Measurements from ENCODE around the gene CEPT1. TPM values are rescaled to one million over a fixed set of nuclear protein-coding genes. Genes with fewer than 3 reads are reported as not detected.

The CEPT1 gene
- total and polyA plus RNA-seq, 12 donors: 6.6 to 19.5 (median 13.1) TPM

DNA sequence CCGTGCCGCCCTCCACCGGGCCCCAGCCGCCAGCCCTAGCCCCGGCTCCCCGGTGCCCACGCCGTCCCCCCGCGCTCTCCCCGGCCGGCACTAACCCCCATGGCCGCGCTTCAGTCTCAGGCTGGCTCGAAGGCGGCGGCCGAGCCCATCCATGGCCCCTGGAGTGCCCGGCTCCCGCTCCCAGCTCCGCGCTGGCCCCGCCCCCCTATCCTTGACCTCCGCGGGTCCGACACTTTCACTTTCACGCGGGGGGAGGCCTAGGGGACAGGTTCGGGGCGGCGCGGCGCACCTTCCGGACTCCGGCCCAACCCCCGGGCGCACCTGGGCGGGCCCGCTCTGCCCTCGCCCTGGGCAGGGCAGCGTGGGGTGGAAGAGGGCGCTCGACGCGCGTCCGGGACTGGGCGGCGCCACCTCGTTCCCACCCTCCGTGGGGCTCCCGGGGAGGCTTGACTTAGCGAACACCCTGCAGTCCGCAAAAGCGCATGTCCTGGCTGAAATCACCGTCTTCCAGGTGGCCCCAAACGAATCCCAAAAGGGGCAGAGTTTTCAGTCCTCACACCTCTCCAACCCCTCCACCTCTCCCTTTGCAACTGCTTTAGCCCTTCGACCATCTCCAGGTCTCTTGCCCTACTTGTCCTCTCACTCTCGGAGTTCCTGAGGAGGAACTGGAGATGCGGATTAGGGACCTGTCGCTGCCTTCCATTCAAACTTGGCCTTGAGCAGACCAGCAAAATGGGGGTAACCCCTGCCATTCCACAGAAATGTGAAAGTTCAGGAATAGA, 64.4 kb downstream of the CEPT1 start:
- peaks cover 9 to 35% (median 18%) of the 10 kb centered on the region in 7 donors for H3K27me3 ChIP-seq
- H3K27ac ChIP-seq: peak overlapping the region in 4 of 10 donors; percentile 44 to 93 (median 59)
- intact Hi-C loops (cut with DNase I): no loop called here
- DNase-seq (peak in 1 of 2 donors; percentile 54), ATAC-seq (peak; percentile 64 to 79 (median 68))
- no peaks in the 10 kb centered on the region for H3K9me3 ChIP-seq
- TF ChIP-seq, protein P1, sequence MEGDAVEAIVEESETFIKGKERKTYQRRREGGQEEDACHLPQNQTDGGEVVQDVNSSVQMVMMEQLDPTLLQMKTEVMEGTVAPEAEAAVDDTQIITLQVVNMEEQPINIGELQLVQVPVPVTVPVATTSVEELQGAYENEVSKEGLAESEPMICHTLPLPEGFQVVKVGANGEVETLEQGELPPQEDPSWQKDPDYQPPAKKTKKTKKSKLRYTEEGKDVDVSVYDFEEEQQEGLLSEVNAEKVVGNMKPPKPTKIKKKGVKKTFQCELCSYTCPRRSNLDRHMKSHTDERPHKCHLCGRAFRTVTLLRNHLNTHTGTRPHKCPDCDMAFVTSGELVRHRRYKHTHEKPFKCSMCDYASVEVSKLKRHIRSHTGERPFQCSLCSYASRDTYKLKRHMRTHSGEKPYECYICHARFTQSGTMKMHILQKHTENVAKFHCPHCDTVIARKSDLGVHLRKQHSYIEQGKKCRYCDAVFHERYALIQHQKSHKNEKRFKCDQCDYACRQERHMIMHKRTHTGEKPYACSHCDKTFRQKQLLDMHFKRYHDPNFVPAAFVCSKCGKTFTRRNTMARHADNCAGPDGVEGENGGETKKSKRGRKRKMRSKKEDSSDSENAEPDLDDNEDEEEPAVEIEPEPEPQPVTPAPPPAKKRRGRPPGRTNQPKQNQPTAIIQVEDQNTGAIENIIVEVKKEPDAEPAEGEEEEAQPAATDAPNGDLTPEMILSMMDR (IDR thresholded peaks at IDR 0.05): no peak
- 5% methylated on average over 55 to 61 of the region's 61 CpGs for WGBS, 2 donors
- peak overlapping the region; percentile 44 to 71 (median 62) for H3K4me3 ChIP-seq
- no peaks in the 10 kb centered on the region for H3K36me3 ChIP-seq
- H3K4me1 ChIP-seq: peaks cover 0 to 72% (median 9%) of the 10 kb centered on the region in 9 donors

DNA sequence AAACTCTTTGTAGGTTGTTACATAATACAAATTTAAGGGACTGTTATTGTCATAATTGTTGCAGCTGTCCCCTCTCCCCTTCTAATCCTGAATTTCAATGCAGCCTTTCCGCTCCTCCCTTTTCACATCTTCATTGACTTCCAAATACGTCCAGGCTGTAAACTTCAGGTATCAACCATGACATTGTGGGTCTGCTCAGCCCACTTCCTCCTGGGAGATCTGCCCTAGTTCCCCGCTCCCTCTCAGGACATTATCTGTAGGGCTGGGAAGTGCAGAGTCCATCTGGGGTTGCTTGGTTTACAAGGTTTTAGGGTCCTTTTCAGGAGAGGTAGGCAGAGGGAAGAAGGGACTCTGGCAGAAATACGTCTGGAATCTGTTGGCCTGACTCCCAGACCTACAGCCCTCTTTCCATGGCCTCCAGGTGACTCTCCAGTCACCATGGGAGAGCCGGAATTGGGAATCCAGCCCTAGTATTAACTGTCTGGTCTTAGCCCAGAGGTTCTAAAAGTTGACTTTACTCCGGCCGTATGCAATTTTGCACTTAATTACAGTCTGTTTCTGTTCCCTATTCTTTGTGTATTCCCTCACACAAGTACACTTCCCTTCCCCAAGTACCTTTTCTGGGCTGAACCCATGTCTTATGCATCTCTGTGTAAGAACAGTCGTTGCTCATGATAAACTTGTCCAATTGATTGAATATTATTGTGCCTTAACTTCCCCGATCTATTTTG, 65.1 kb downstream of the CEPT1 start:
- Histone ChIP-seq H3K4me3 (peak overlapping the region in 4 of 10 donors; percentile 56 to 71 (median 64)), H3K27ac (peak overlapping the region in 2 of 10 donors; percentile 51 to 93), H3K27me3 (peaks cover 9 to 35% (median 23%) of the 10 kb centered on the region in 7 donors), H3K36me3 (no peaks in the 10 kb centered on the region), H3K9me3 (no peaks in the 10 kb centered on the region), H3K4me1 (peaks cover 0 to 66% (median 9%) of the 10 kb centered on the region in 9 donors)
- WGBS, 2 donors: 59 to 64% methylated on average over 9 of the region's 9 CpGs
- TF ChIP-seq, protein P1 (IDR thresholded peaks at IDR 0.05): no peak
- ATAC-seq (no peak), DNase-seq (no peak)
- intact Hi-C loops (cut with DNase I): no loop called here

DNA sequence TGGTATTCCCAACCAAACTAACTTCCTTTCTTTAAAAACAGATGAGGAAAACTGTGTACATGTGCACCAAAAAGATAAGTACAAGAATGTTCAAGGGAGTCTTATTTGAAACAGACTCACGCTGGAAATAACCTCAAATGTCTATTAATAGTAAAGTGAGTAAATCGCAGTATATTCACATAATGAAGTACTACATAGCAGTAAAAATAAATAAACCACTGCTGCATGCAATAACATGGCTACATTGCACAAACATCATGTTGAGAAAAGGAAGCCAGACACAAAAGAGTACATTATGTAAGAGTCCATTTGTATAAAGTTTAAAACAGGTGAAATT, 65.7 kb downstream of the CEPT1 start:
- Histone ChIP-seq H3K4me3 (no peak overlapping the region), H3K4me1 (peaks cover 0 to 63% (median 9%) of the 10 kb centered on the region in 9 donors), H3K9me3 (no peaks in the 10 kb centered on the region), H3K27ac (peak overlapping the region in 1 of 10 donors; percentile 93), H3K27me3 (peaks cover 9 to 35% (median 23%) of the 10 kb centered on the region in 7 donors), H3K36me3 (no peaks in the 10 kb centered on the region)
- 21 to 38% methylated on average over 2 of the region's 2 CpGs for WGBS, 2 donors
- TF ChIP-seq, protein P1 (IDR thresholded peaks at IDR 0.05): no peak
- no peak for DNase-seq
- no peak for ATAC-seq
- intact Hi-C loops (cut with DNase I): no loop called here

DNA sequence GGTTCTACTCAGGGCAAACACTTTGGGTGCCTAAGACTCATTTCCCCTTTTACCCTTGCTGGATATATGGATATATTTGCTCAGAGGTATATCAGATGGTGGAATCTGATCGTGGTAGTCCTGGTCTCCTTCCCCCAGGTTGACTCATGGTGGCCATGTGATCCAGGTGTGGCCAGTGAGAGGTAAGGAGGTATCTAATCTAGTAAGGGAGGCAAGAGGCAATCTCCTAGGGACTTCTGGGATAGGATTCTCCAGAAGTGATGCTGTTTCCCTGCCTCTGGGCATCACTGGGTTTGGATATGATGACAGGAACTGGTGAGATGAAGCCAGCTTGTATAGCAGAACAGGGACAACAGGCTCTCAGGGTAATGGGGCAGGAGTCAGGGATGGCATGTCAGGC, 68.9 kb downstream of the CEPT1 start:
- Histone ChIP-seq H3K27ac (no peak overlapping the region), H3K4me3 (no peak overlapping the region), H3K4me1 (peaks cover 0 to 42% (median 8%) of the 10 kb centered on the region in 9 donors), H3K9me3 (no peaks in the 10 kb centered on the region), H3K36me3 (no peaks in the 10 kb centered on the region), H3K27me3 (peaks cover 8 to 29% (median 20%) of the 10 kb centered on the region in 7 donors)
- TF ChIP-seq, protein P1 (IDR thresholded peaks at IDR 0.05): no peak
- intact Hi-C loops (cut with DNase I): no loop called here
- ATAC-seq (no peak), DNase-seq (no peak)
- 54 to 76% methylated on average over 1 of the region's 1 CpG for WGBS, 2 donors
